ENCODE data around the gene STXBP2.

Gene STXBP2

DNA sequence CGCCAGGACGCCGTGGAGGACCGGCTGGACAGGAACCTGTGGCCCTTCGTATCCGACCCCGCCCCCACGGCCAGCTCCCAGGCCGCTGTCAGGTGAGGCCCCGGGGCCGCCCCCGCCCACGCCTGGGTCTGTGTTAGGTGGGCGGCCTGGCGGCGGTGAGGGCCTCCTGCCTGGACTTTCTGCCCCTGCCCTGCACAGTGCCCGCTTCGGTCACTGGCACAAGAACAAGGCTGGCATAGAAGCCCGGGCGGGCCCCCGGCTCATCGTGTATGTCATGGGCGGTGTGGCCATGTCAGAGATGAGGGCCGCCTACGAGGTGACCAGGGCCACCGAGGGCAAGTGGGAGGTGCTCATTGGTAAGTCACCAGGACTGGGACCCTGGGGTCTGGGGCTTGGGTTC lies 10.2 kb downstream of the STXBP2 start:
- TF ChIP-seq, protein P1, sequence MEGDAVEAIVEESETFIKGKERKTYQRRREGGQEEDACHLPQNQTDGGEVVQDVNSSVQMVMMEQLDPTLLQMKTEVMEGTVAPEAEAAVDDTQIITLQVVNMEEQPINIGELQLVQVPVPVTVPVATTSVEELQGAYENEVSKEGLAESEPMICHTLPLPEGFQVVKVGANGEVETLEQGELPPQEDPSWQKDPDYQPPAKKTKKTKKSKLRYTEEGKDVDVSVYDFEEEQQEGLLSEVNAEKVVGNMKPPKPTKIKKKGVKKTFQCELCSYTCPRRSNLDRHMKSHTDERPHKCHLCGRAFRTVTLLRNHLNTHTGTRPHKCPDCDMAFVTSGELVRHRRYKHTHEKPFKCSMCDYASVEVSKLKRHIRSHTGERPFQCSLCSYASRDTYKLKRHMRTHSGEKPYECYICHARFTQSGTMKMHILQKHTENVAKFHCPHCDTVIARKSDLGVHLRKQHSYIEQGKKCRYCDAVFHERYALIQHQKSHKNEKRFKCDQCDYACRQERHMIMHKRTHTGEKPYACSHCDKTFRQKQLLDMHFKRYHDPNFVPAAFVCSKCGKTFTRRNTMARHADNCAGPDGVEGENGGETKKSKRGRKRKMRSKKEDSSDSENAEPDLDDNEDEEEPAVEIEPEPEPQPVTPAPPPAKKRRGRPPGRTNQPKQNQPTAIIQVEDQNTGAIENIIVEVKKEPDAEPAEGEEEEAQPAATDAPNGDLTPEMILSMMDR (conservative IDR thresholded peaks at IDR 0.05; ENCODE audit: low read depth, low read length), result no peak
- H3K27me3 ChIP-seq (ENCODE audit: insufficient read depth, low read depth), result peaks cover 2% of the 10 kb centered on the region; the same call in 1 of the 2 replicates
- H2AFZ ChIP-seq (ENCODE audit: low read depth), result no peak overlapping the region
- H3K79me2 ChIP-seq (ENCODE audit: insufficient read depth, low read depth), result no peaks in the 10 kb centered on the region
- H3K27ac ChIP-seq, result no peak overlapping the region
- H3K36me3 ChIP-seq (ENCODE audit: insufficient read depth), result no peaks in the 10 kb centered on the region
- no peaks in the 10 kb centered on the region for H4K20me1 ChIP-seq (ENCODE audit: insufficient read depth)
- peaks cover 5% of the 10 kb centered on the region for H3K4me1 ChIP-seq (ENCODE audit: low read depth, poor library complexity, severe bottlenecking)
- no peak overlapping the region for H3K4me2 ChIP-seq
- no peak overlapping the region for H3K4me3 ChIP-seq (IDR thresholded peaks at IDR 0.05; ENCODE audit: insufficient read depth, low read depth, low read length)
- H3K9ac ChIP-seq, result no peak overlapping the region

DNA sequence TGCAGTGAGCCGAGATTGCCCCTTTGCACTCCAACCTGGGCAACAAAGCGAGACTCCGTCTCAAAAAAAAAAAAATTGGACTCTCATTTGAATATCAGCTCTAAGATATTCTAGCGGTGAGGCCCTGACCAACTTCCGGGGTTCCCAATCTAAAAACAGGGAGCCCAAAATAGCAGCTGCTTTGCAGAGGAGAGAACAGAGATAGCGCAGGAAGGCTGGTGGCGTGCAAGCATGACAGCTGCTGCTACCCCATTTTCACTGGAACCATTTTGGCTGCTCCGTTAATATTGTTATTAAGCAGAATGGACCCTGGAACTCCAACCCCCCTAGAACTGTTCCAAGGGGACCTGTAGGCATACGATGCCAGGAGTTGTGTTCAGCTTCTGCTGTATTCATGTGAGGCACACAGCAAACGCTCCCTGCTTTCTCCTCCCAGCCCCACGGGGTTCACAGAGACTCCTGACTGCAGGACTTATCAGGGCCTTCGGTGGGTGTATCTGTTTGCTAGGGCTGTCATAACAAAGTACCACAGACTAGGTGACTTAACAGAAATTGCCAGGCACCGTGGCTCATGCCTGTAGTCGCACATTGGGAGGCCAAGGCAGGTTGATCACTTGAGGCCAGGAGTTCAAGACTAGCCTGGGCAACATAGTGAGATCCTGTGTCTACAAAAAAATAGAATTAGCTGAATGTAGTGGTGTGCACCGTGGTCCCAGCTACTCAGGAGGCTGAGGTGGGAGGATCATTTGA lies 11.5 kb downstream of the STXBP2 start:
- no peak overlapping the region for H3K27ac ChIP-seq
- no peak overlapping the region for H3K9ac ChIP-seq
- no peak overlapping the region for H3K4me3 ChIP-seq (IDR thresholded peaks at IDR 0.05; ENCODE audit: insufficient read depth, low read depth, low read length)
- H3K4me2 ChIP-seq, result no peak overlapping the region
- no peaks in the 10 kb centered on the region for H3K79me2 ChIP-seq (ENCODE audit: insufficient read depth, low read depth)
- peaks cover 2% of the 10 kb centered on the region; the same call in 1 of the 2 replicates for H3K27me3 ChIP-seq (ENCODE audit: insufficient read depth, low read depth)
- TF ChIP-seq, protein P1 (conservative IDR thresholded peaks at IDR 0.05; ENCODE audit: low read depth, low read length), result no peak
- no peak overlapping the region for H2AFZ ChIP-seq (ENCODE audit: low read depth)
- H3K36me3 ChIP-seq (ENCODE audit: insufficient read depth), result no peaks in the 10 kb centered on the region
- H3K4me1 ChIP-seq (ENCODE audit: low read depth, poor library complexity, severe bottlenecking), result peaks cover 8% of the 10 kb centered on the region
- H4K20me1 ChIP-seq (ENCODE audit: insufficient read depth), result no peaks in the 10 kb centered on the region

DNA sequence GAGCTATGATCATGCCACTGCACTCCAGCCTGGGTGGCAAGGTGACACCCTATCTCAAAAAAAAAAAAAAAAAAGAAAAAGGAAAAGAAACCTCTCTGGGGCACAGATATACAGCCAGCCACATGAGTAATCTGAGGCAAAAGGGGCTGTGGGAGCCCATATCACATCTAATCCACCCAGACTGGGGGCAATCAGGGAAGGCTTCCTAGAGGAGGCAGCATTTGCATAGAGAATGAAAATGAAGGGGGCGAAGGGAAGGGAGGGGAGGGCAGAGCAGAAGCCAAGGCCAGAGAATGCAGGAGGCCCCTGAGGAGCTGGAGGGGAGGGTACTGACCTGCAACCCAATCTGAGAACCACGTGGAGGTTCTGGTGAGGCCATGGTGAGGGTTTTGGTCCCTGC lies 13.2 kb downstream of the STXBP2 start:
- TF ChIP-seq, protein P1 (conservative IDR thresholded peaks at IDR 0.05; ENCODE audit: low read depth, low read length), result no peak
- Histone ChIP-seq H3K27me3 (ENCODE audit: insufficient read depth, low read depth) (peaks cover 2% of the 10 kb centered on the region; the same call in 1 of the 2 replicates), H3K4me3 (IDR thresholded peaks at IDR 0.05; ENCODE audit: insufficient read depth, low read depth, low read length) (no peak overlapping the region), H2AFZ (ENCODE audit: low read depth) (no peak overlapping the region), H4K20me1 (ENCODE audit: insufficient read depth) (no peaks in the 10 kb centered on the region), H3K79me2 (ENCODE audit: insufficient read depth, low read depth) (no peaks in the 10 kb centered on the region), H3K4me2 (no peak overlapping the region), H3K9ac (no peak overlapping the region), H3K36me3 (ENCODE audit: insufficient read depth) (no peaks in the 10 kb centered on the region), H3K4me1 (ENCODE audit: low read depth, poor library complexity, severe bottlenecking) (peaks cover 8% of the 10 kb centered on the region), H3K27ac (no peak overlapping the region)

DNA sequence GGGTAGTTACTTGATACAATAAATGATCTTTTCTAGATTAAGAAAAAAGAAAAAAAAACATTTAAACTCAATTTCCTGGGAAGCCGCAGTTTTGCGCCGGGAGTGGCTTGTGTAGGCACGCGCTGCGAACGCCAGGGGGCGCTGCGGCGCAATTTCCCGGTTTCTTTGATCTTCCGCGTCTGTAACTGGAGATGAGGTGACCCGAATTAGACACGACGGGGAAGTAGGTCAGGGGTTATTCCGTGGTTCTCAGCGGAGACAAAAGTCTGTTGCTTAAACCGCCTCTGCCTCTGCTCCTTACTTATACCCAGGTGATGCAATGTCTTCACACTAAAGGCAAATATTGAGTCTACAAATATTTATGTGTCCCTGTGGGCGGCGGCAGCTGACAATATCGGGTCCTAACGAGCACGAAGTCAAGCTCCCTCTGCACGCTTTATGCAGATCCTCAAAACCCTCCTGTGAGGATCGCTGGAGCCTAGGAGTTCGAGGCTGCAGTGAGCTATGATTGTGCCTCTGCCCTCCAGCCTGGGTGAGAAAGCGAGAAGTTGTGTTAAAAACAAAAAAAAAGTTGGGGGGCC lies 15.2 kb downstream of the STXBP2 start:
- Histone ChIP-seq H3K4me1 (ENCODE audit: low read depth, poor library complexity, severe bottlenecking) (peaks cover 8% of the 10 kb centered on the region), H3K4me3 (IDR thresholded peaks at IDR 0.05; ENCODE audit: insufficient read depth, low read depth, low read length) (no peak overlapping the region), H3K36me3 (ENCODE audit: insufficient read depth) (no peaks in the 10 kb centered on the region), H3K9ac (no peak overlapping the region; the same call in 1 of the 2 replicates), H3K27me3 (ENCODE audit: insufficient read depth, low read depth) (peaks cover 12% of the 10 kb centered on the region; the same call in 1 of the 2 replicates), H4K20me1 (ENCODE audit: insufficient read depth) (no peaks in the 10 kb centered on the region), H3K79me2 (ENCODE audit: insufficient read depth, low read depth) (no peaks in the 10 kb centered on the region), H2AFZ (ENCODE audit: low read depth) (peak overlapping the region; percentile 85), H3K4me2 (peak overlapping the region; percentile 68), H3K27ac (no peak overlapping the region)
- TF ChIP-seq, protein P1 (conservative IDR thresholded peaks at IDR 0.05; ENCODE audit: low read depth, low read length), result peak; percentile 90

All from KMS-11 (cell line).